ENCODE results near the gene GCLC.

Gene GCLC

GRCh38 chr6:53544470-53545308 lies at the start of gene GCLC (continued):
- no peak for TF ChIP-seq ZBTB11 (tag by site-specific recombination; conservative IDR thresholded peaks at IDR 0.05; ENCODE audit: low read depth)
- TF ChIP-seq KLF1 (tag by site-specific recombination; IDR thresholded peaks at IDR 0.05) = peak; percentile 51; the same call in 1 of the 2 replicates
- peak; percentile 46; the same call in 1 of the 2 replicates for TF ChIP-seq HOXC10 (CRISPR knock-in tag; IDR thresholded peaks at IDR 0.05)
- peak; percentile 84 for TF ChIP-seq ZEB2 (tag by site-specific recombination; IDR thresholded peaks at IDR 0.05)
- TF ChIP-seq ZBTB7A (tag by site-specific recombination; IDR thresholded peaks at IDR 0.05; ENCODE audit: low read depth) = peak; percentile 56; the same call in 1 of the 2 replicates
- no peak for TF ChIP-seq ZNF362 (tag by site-specific recombination; IDR thresholded peaks at IDR 0.05)
- peak; percentile 61; the same call in 1 of the 2 replicates for TF ChIP-seq ZNF549 (tag by site-specific recombination; IDR thresholded peaks at IDR 0.05)
- TF ChIP-seq ZNF239 (tag by site-specific recombination; IDR thresholded peaks at IDR 0.05) = no peak
- no peak for TF ChIP-seq ZSCAN23 (tag by site-specific recombination; IDR thresholded peaks at IDR 0.05)
- TF ChIP-seq GLIS2 (tag by site-specific recombination; IDR thresholded peaks at IDR 0.05) = peak; percentile 79
- peak; percentile 37; the same call in 1 of the 2 replicates for TF ChIP-seq ZNF518A (tag by site-specific recombination; conservative IDR thresholded peaks at IDR 0.05; ENCODE audit: low read depth)
- 0 out of 2 replicates have a peak, but pooled peaks have one; percentile 37 for TF ChIP-seq ZBTB21 (tag by site-specific recombination; IDR thresholded peaks at IDR 0.05)
- TF ChIP-seq YY2 (tag by site-specific recombination; IDR thresholded peaks at IDR 0.05) = peak; percentile 39; the same call in 1 of the 2 replicates
- peak; percentile 62; the same call in 1 of the 2 replicates for TF ChIP-seq ZNF610 (tag by site-specific recombination; IDR thresholded peaks at IDR 0.05; ENCODE audit: borderline replicate concordance)
- TF ChIP-seq ZNF148 (tag by site-specific recombination; IDR thresholded peaks at IDR 0.05; ENCODE audit: borderline replicate concordance) = no peak
- no peak for TF ChIP-seq ZNF791 (tag by site-specific recombination; IDR thresholded peaks at IDR 0.05)
- no peak for TF ChIP-seq SCRT2 (tag by site-specific recombination; IDR thresholded peaks at IDR 0.05)
- TF ChIP-seq ZNF335 (tag by site-specific recombination; conservative IDR thresholded peaks at IDR 0.05) = peak; percentile 95
- peak; percentile 47; the same call in 1 of the 2 replicates for TF ChIP-seq ZNF596 (tag by site-specific recombination; IDR thresholded peaks at IDR 0.05)
- no peak for TF ChIP-seq ZSCAN18 (tag by site-specific recombination; IDR thresholded peaks at IDR 0.05)
- TF ChIP-seq ZNF560 (tag by site-specific recombination; IDR thresholded peaks at IDR 0.05; ENCODE audit: borderline replicate concordance) = no peak
- peak; percentile 51; the same call in 1 of the 2 replicates for TF ChIP-seq ZBTB48 (tag by site-specific recombination; IDR thresholded peaks at IDR 0.05)
- TF ChIP-seq FEZF1 (tag by site-specific recombination; IDR thresholded peaks at IDR 0.05) = no peak
- TF ChIP-seq ZNF792 (tag by site-specific recombination; IDR thresholded peaks at IDR 0.05) = no peak
- no peak for TF ChIP-seq ZNF19 (tag by site-specific recombination; IDR thresholded peaks at IDR 0.05; ENCODE audit: low read depth)
